ENCODE data around the gene AOPEP. TPM values are rescaled to one million over a fixed set of nuclear protein-coding genes. Genes with fewer than 3 reads are reported as not detected.
A peak's percentile ranks its signal among the peaks of the same experiment; 100 is the strongest.

The AOPEP gene
- total RNA-seq, 1 experiment from 2014 or later, result 14.4 TPM

- Mint-ChIP-seq H3K4me1 (peaks cover 65% of the 10 kb centered on the region), H3K27me3 (ENCODE audit: low read depth) (no peaks in the 10 kb centered on the region), H3K4me3 (peak overlapping the region; percentile 63; the same call in 1 of the 2 replicates), H3K9me3 (no peaks in the 10 kb centered on the region), H3K27ac (no peak overlapping the region), H3K36me3 (no peaks in the 10 kb centered on the region)
- ChIA-PET POLR2A (no interaction called here), CTCF (interaction anchor here (0.7 to 8.7 kb wide), 21 partner anchors 8 to 457 kb away, joined by 3 to 128 read pairs (median 12); no protein-coding TSS in a partner anchor)
- no peak for DNase-seq (ENCODE audit: low spot score)
- TF ChIP-seq KAT7 (CRISPR knock-in tag; IDR thresholded peaks at IDR 0.05; ENCODE audit: borderline replicate concordance), result no peak
- TF ChIP-seq ZNF121 (CRISPR knock-in tag; IDR thresholded peaks at IDR 0.05), result no peak
- ATAC-seq, result no peak
Observed at GRCh38 chr9:95126739-95127138, 400.2 kb downstream of the AOPEP start.

- Mint-ChIP-seq H3K27ac (no peak overlapping the region), H3K27me3 (ENCODE audit: low read depth) (no peaks in the 10 kb centered on the region), H3K4me3 (peak overlapping the region; percentile 63), H3K4me1 (peaks cover 70% of the 10 kb centered on the region), H3K9me3 (no peaks in the 10 kb centered on the region), H3K36me3 (no peaks in the 10 kb centered on the region)
- peak; percentile 90 for DNase-seq (ENCODE audit: low spot score)
- no peak for TF ChIP-seq ZNF671 (CRISPR knock-in tag; IDR thresholded peaks at IDR 0.05)
- 0 out of 2 replicates have a peak, but pooled peaks have one; percentile 54 for TF ChIP-seq ZBTB21 (CRISPR knock-in tag; IDR thresholded peaks at IDR 0.05; ENCODE audit: borderline replicate concordance)
- TF ChIP-seq CREM (CRISPR knock-in tag; IDR thresholded peaks at IDR 0.05), result no peak
- no peak for TF ChIP-seq ESRRA (CRISPR knock-in tag; IDR thresholded peaks at IDR 0.05; ENCODE audit: borderline replicate concordance)
- peak; percentile 18; the same call in 1 of the 2 replicates for TF ChIP-seq MAX (CRISPR knock-in tag; IDR thresholded peaks at IDR 0.05)
- TF ChIP-seq, protein P1, sequence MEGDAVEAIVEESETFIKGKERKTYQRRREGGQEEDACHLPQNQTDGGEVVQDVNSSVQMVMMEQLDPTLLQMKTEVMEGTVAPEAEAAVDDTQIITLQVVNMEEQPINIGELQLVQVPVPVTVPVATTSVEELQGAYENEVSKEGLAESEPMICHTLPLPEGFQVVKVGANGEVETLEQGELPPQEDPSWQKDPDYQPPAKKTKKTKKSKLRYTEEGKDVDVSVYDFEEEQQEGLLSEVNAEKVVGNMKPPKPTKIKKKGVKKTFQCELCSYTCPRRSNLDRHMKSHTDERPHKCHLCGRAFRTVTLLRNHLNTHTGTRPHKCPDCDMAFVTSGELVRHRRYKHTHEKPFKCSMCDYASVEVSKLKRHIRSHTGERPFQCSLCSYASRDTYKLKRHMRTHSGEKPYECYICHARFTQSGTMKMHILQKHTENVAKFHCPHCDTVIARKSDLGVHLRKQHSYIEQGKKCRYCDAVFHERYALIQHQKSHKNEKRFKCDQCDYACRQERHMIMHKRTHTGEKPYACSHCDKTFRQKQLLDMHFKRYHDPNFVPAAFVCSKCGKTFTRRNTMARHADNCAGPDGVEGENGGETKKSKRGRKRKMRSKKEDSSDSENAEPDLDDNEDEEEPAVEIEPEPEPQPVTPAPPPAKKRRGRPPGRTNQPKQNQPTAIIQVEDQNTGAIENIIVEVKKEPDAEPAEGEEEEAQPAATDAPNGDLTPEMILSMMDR (IDR thresholded peaks at IDR 0.05), result peak; percentile 87
- ChIA-PET POLR2A (no interaction called here), CTCF (interaction anchor here (0.5 to 8.7 kb wide), 78 partner anchors 10 to 1190 kb away, joined by 3 to 128 read pairs (median 4); partner anchors contain the start of genes FANCC, FBP1 and PCAT7)
- ATAC-seq, result peak; percentile 82
Observed at GRCh38 chr9:95127249-95128176, 401.0 kb downstream of the AOPEP start.

- Mint-ChIP-seq H3K4me1 (peaks cover 77% of the 10 kb centered on the region), H3K4me3 (no peak overlapping the region), H3K27me3 (ENCODE audit: low read depth) (no peaks in the 10 kb centered on the region), H3K27ac (no peak overlapping the region), H3K9me3 (no peaks in the 10 kb centered on the region), H3K36me3 (no peaks in the 10 kb centered on the region)
- ATAC-seq, result no peak
- ChIA-PET POLR2A (no interaction called here), CTCF (interaction anchor here (0.5 to 8.7 kb wide), 76 partner anchors 10 to 1189 kb away, joined by 3 to 128 read pairs (median 4); partner anchors contain the start of genes FANCC, FBP1 and PCAT7)
- DNase-seq (ENCODE audit: low spot score), result no peak
- TF ChIP-seq ATF6 (CRISPR knock-in tag; IDR thresholded peaks at IDR 0.05) (no peak), JAZF1 (CRISPR knock-in tag; IDR thresholded peaks at IDR 0.05) (no peak), STAT6 (CRISPR knock-in tag; conservative IDR thresholded peaks at IDR 0.05; ENCODE audit: low read depth) (no peak), GTF2I (CRISPR knock-in tag; conservative IDR thresholded peaks at IDR 0.05) (no peak), ZNF423 (CRISPR knock-in tag; IDR thresholded peaks at IDR 0.05) (no peak), NR1H2 (CRISPR knock-in tag; IDR thresholded peaks at IDR 0.05) (no peak), GABPB1 (CRISPR knock-in tag; IDR thresholded peaks at IDR 0.05) (no peak), MYBL2 (CRISPR knock-in tag; IDR thresholded peaks at IDR 0.05) (no peak)
- TF ChIP-seq, protein P2, sequence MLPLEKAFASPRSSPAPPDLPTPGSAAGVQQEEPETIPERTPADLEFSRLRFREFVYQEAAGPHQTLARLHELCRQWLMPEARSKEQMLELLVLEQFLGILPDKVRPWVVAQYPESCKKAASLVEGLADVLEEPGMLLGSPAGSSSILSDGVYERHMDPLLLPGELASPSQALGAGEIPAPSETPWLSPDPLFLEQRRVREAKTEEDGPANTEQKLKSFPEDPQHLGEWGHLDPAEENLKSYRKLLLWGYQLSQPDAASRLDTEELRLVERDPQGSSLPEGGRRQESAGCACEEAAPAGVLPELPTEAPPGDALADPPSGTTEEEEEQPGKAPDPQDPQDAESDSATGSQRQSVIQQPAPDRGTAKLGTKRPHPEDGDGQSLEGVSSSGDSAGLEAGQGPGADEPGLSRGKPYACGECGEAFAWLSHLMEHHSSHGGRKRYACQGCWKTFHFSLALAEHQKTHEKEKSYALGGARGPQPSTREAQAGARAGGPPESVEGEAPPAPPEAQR (CRISPR knock-in tag; IDR thresholded peaks at IDR 0.05), result no peak
- TF ChIP-seq, protein P3, sequence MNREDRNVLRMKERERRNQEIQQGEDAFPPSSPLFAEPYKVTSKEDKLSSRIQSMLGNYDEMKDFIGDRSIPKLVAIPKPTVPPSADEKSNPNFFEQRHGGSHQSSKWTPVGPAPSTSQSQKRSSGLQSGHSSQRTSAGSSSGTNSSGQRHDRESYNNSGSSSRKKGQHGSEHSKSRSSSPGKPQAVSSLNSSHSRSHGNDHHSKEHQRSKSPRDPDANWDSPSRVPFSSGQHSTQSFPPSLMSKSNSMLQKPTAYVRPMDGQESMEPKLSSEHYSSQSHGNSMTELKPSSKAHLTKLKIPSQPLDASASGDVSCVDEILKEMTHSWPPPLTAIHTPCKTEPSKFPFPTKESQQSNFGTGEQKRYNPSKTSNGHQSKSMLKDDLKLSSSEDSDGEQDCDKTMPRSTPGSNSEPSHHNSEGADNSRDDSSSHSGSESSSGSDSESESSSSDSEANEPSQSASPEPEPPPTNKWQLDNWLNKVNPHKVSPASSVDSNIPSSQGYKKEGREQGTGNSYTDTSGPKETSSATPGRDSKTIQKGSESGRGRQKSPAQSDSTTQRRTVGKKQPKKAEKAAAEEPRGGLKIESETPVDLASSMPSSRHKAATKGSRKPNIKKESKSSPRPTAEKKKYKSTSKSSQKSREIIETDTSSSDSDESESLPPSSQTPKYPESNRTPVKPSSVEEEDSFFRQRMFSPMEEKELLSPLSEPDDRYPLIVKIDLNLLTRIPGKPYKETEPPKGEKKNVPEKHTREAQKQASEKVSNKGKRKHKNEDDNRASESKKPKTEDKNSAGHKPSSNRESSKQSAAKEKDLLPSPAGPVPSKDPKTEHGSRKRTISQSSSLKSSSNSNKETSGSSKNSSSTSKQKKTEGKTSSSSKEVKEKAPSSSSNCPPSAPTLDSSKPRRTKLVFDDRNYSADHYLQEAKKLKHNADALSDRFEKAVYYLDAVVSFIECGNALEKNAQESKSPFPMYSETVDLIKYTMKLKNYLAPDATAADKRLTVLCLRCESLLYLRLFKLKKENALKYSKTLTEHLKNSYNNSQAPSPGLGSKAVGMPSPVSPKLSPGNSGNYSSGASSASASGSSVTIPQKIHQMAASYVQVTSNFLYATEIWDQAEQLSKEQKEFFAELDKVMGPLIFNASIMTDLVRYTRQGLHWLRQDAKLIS (CRISPR knock-in tag; IDR thresholded peaks at IDR 0.05; ENCODE audit: borderline replicate concordance), result no peak
Observed at GRCh38 chr9:95128177-95128524, 401.7 kb downstream of the AOPEP start.

All from WTC11 (cell line).